Embryonic facial prominence (tissue), 1 donor: Measurements from ENCODE around the gene ZMYND11.
"Not testable (repeated sequence)": the region's sequence is repeated elsewhere in the genome, so short reads cannot be mapped to it uniquely, and the experiment has no call there.

Source experiments
- DNase-seq: peaks from one replicate; pipeline ENCODE4 v3.0.0-alpha.2; 2016; ENCODE audit errors: extremely low spot score

Gene ZMYND11

GRCh38 chr10:244227-244626 lies 109.0 kb downstream of the ZMYND11 start:
- DNase-seq, result no peak

GRCh38 chr10:246431-246830 lies 111.2 kb downstream of the ZMYND11 start:
- no peak for DNase-seq

GRCh38 chr10:247480-247879 lies 112.2 kb downstream of the ZMYND11 start:
- DNase-seq, result no peak

- no peak for DNase-seq
Observed at GRCh38 chr10:248307-248706, 113.1 kb downstream of the ZMYND11 start.

GRCh38 chr10:251982-252582 lies 116.8 kb downstream of the ZMYND11 start:
- DNase-seq, result no peak

GRCh38 chr10:260819-261429 lies 125.7 kb downstream of the ZMYND11 start:
- no peak for DNase-seq

- DNase-seq, result not testable (repeated sequence)
Observed at GRCh38 chr10:264160-265073, 129.2 kb downstream of the ZMYND11 start.

GRCh38 chr10:265074-265440 lies 129.8 kb downstream of the ZMYND11 start:
- DNase-seq, result not testable (repeated sequence)

- not testable (repeated sequence) for DNase-seq
Observed at GRCh38 chr10:265816-266588, 130.7 kb downstream of the ZMYND11 start.

GRCh38 chr10:266974-267425 lies 131.7 kb downstream of the ZMYND11 start:
- no peak for DNase-seq

GRCh38 chr10:267705-268104 lies 132.4 kb downstream of the ZMYND11 start:
- no peak for DNase-seq

- no peak for DNase-seq
Observed at GRCh38 chr10:269440-270074, 134.3 kb downstream of the ZMYND11 start.

- no peak for DNase-seq
Observed at GRCh38 chr10:271201-271600, 135.9 kb downstream of the ZMYND11 start.

GRCh38 chr10:271722-272121 lies 136.5 kb downstream of the ZMYND11 start:
- no peak for DNase-seq

GRCh38 chr10:273088-273487 lies 137.8 kb downstream of the ZMYND11 start:
- no peak for DNase-seq

- DNase-seq, result no peak
Observed at GRCh38 chr10:274866-275265, 139.6 kb downstream of the ZMYND11 start.

- DNase-seq, result no peak
Observed at GRCh38 chr10:275680-276079, 140.4 kb downstream of the ZMYND11 start.

GRCh38 chr10:277963-278362 lies 142.7 kb downstream of the ZMYND11 start:
- DNase-seq, result no peak

GRCh38 chr10:278707-279106 lies 143.5 kb downstream of the ZMYND11 start:
- no peak for DNase-seq

- no peak for DNase-seq
Observed at GRCh38 chr10:279232-279631, 144.0 kb downstream of the ZMYND11 start.

GRCh38 chr10:279655-280054 lies 144.4 kb downstream of the ZMYND11 start:
- DNase-seq, result no peak
